GM23338 (cell line): ENCODE data around the gene STAC. TPM values are rescaled to one million over a fixed set of nuclear protein-coding genes. Genes with fewer than 3 reads are reported as not detected.

Source experiments
- ATAC-seq: fragments of 200-7000 bp; cut with Tn5 transposase; 3 replicates; pipeline ENCODE4 v1.9.1; 2020
- DNase-seq: peaks from one replicate; pipeline ENCODE4 v3.0.0-alpha.2; 2015; ENCODE audit warnings: low spot score
- H2AFZ ChIP-seq: fragments of 200-600 bp; sonication (generic); 2 replicates; pipeline ENCODE4 v1.8.0; 2016; ENCODE audit warnings: antibody characterized with exemption, mild to moderate bottlenecking, moderate library complexity
- H3F3A ChIP-seq: fragments of 200-600 bp; sonication (generic); replicated peaks from 2 replicates; pipeline ENCODE4 v1.8.0; 2017; ENCODE audit warnings: antibody characterized with exemption, mixed run types, low read depth
- H3K27ac ChIP-seq: fragments of 200-600 bp; sonication (generic); 2 replicates; pipeline ENCODE4 v1.6.1; 2016; ENCODE audit warnings: low read depth
- H3K27me3 ChIP-seq: fragments of 200-600 bp; sonication (generic); 2 replicates; pipeline ENCODE4 v1.8.0; 2016; ENCODE audit warnings: mild to moderate bottlenecking, mixed run types, moderate library complexity; ENCODE audit not compliant: insufficient read depth
- H3K36me3 ChIP-seq: fragments of 200-600 bp; sonication (generic); 2 replicates; pipeline ENCODE4 v1.8.0; 2016; ENCODE audit warnings: mild to moderate bottlenecking; ENCODE audit not compliant: insufficient read depth
- H3K4me1 ChIP-seq: fragments of 200-600 bp; sonication (generic); 2 replicates; pipeline ENCODE4 v1.8.0; 2016; ENCODE audit warnings: mild to moderate bottlenecking, moderate library complexity; ENCODE audit not compliant: insufficient read depth
- H3K4me2 ChIP-seq: fragments of 200-600 bp; sonication (generic); 2 replicates; pipeline ENCODE4 v1.7.1; 2017; ENCODE audit warnings: mixed run types
- H3K4me3 ChIP-seq: fragments of 200-600 bp; sonication (generic); 2 replicates; pipeline ENCODE4 v1.6.1; 2016; ENCODE audit warnings: mixed run types
- H3K79me2 ChIP-seq: fragments of 200-600 bp; sonication (generic); replicated peaks from 2 replicates; pipeline ENCODE4 v1.8.0; 2017; ENCODE audit warnings: mild to moderate bottlenecking; ENCODE audit not compliant: insufficient read depth
- H3K9me2 ChIP-seq: fragments of 200-600 bp; sonication (generic); 2 replicates; pipeline ENCODE4 v1.8.0; 2017; ENCODE audit not compliant: insufficient read depth
- H4K20me1 ChIP-seq: fragments of 200-600 bp; sonication (generic); replicated peaks from 2 replicates; pipeline ENCODE4 v1.8.0; 2017; ENCODE audit warnings: mild to moderate bottlenecking; ENCODE audit not compliant: insufficient read depth
- H3K27ac Mint-ChIP-seq: 2 replicates; pipeline ENCODE4 v1.8.0; 2020; ENCODE audit warnings: inconsistent platforms, mild to moderate bottlenecking, moderate library complexity, mixed read lengths
- H3K27me3 Mint-ChIP-seq: 3 replicates; pipeline ENCODE4 v1.8.0; 2022; ENCODE audit warnings: low read depth, mild to moderate bottlenecking, moderate library complexity, mixed read lengths, inconsistent platforms; ENCODE audit not compliant: insufficient read depth, poor library complexity
- H3K36me3 Mint-ChIP-seq: 3 replicates; pipeline ENCODE4 v1.8.0; 2021; ENCODE audit warnings: low read depth, mild to moderate bottlenecking, inconsistent platforms, moderate library complexity, mixed read lengths
- H3K4me1 Mint-ChIP-seq: 3 replicates; pipeline ENCODE4 v1.8.0; 2020; ENCODE audit warnings: mild to moderate bottlenecking, inconsistent platforms, mixed read lengths
- H3K4me3 Mint-ChIP-seq: 3 replicates; pipeline ENCODE4 v1.8.0; 2021; ENCODE audit warnings: moderate library complexity, mild to moderate bottlenecking, inconsistent platforms, mixed read lengths
- H3K9me3 Mint-ChIP-seq: 3 replicates; pipeline ENCODE4 v1.8.0; 2020; ENCODE audit warnings: moderate library complexity, mild to moderate bottlenecking, inconsistent platforms, mixed read lengths
- CREB1 ChIP-seq: fragments of 250-450 bp; sonication (Bioruptor Pico); IDR thresholded peaks from 2 replicates; pipeline ENCODE4 v1.5.0; 2020; ENCODE audit warnings: low read depth, mild to moderate bottlenecking, moderate library complexity
- CTCF ChIP-seq, 2 experiments: fragments of 200-600 bp in 1 of 2; sonication (generic) in 1 of 2; conservative IDR thresholded peaks; 2 replicates each; pipeline versions ENCODE4 v1.5.1 to v1.6.1; 2016 to 2017; ENCODE audit warnings: antibody characterized with exemption in 2 of 2, low read depth in 2 of 2, mild to moderate bottlenecking in 2 of 2, moderate library complexity in 1 of 2
- ETS1 ChIP-seq: IDR thresholded peaks from 2 replicates; pipeline ENCODE4 v1.6.1; 2016; ENCODE audit warnings: antibody characterized with exemption
- EZH2 ChIP-seq: fragments of 200-600 bp; sonication (generic); IDR thresholded peaks from one replicate; pipeline ENCODE4 v1.8.0; 2017; ENCODE audit warnings: antibody characterized with exemption, mild to moderate bottlenecking, low read depth; ENCODE audit not compliant: unreplicated experiment
- EZH2phosphoT487 ChIP-seq: fragments of 200-600 bp; sonication (generic); IDR thresholded peaks from one replicate; pipeline ENCODE4 v1.8.1; 2018; ENCODE audit warnings: antibody characterized with exemption; ENCODE audit not compliant: unreplicated experiment
- JUNB ChIP-seq: IDR thresholded peaks from one replicate; pipeline ENCODE4 v1.6.1; 2016; ENCODE audit warnings: antibody characterized with exemption; ENCODE audit not compliant: unreplicated experiment
- NANOG ChIP-seq: IDR thresholded peaks from 2 replicates; pipeline ENCODE4 v1.6.1; 2016; ENCODE audit warnings: antibody characterized with exemption, borderline replicate concordance
- POLR2AphosphoS5 ChIP-seq: IDR thresholded peaks from 2 replicates; pipeline ENCODE4 v1.6.1; 2016; ENCODE audit warnings: antibody characterized with exemption, low read depth
- REST ChIP-seq: IDR thresholded peaks from one replicate; pipeline ENCODE4 v1.6.1; 2018; ENCODE audit warnings: antibody characterized with exemption; ENCODE audit not compliant: unreplicated experiment
- STAT1 ChIP-seq: IDR thresholded peaks from one replicate; pipeline ENCODE4 v1.6.1; 2016; ENCODE audit warnings: antibody characterized with exemption; ENCODE audit not compliant: unreplicated experiment
- ZNF114 ChIP-seq: fragments of 250-450 bp; sonication (Bioruptor Pico); IDR thresholded peaks from 2 replicates; pipeline ENCODE4 v1.5.0; 2020; ENCODE audit warnings: mild to moderate bottlenecking, moderate library complexity
- ZNF331 ChIP-seq: fragments of 250-450 bp; sonication (Bioruptor Pico); IDR thresholded peaks from 2 replicates; pipeline ENCODE4 v1.5.0; 2020; ENCODE audit warnings: low read depth, mild to moderate bottlenecking, moderate library complexity
- ZNF462 ChIP-seq: fragments of 250-450 bp; sonication (Bioruptor Pico); IDR thresholded peaks from 2 replicates; pipeline ENCODE4 v1.5.0; 2020; ENCODE audit warnings: mild to moderate bottlenecking, moderate library complexity
- polyA plus RNA-seq: library from polyadenylated mRNA; unstranded; fragments of >200 nt; fragmentation: Nextera tagmentation; extraction: Ambion mirVana; gene quantifications from 2 replicates; pipeline ENCODE4 v1.2.1, GENCODE V29; 2016
- total RNA-seq: library from RNA; depleted of rRNA; stranded (reverse); fragments of >200 nt; shearing (Covaris generic); gene quantifications from 2 replicates; pipeline ENCODE4 v1.2.3, GENCODE V29; 2014

STAC gene
- total and polyA plus RNA-seq, 2 experiments from 2014 or later, result 5.6 to 22.9 TPM

GRCh38 chr3:36381311-36381956, 1.1 kb downstream of the STAC start:
- peaks cover 11% of the 10 kb centered on the region for H3K27me3 Mint-ChIP-seq
- H3K4me3 ChIP-seq, result peak overlapping the region; percentile 84
- DNase-seq (peak; percentile 78), ATAC-seq (peak; percentile 61)
- H4K20me1 ChIP-seq, result no peaks in the 10 kb centered on the region
- H3K36me3 Mint-ChIP-seq, result peaks cover 3% of the 10 kb centered on the region; the same call in 1 of the 3 replicates
- H3K36me3 ChIP-seq, result no peaks in the 10 kb centered on the region; the same call in 1 of the 2 replicates
- H3K4me2 ChIP-seq, result peak overlapping the region; percentile 80
- H3F3A ChIP-seq, result no peaks in the 10 kb centered on the region
- peaks cover 24% of the 10 kb centered on the region for H3K4me1 ChIP-seq
- H3K27ac Mint-ChIP-seq, result no peak overlapping the region
- peaks cover 18% of the 10 kb centered on the region for H3K27me3 ChIP-seq
- no peaks in the 10 kb centered on the region for H3K9me3 Mint-ChIP-seq
- H3K4me1 Mint-ChIP-seq, result peaks cover 23% of the 10 kb centered on the region
- peaks cover 44% of the 10 kb centered on the region for H3K79me2 ChIP-seq
- peak overlapping the region; percentile 93 for H3K4me3 Mint-ChIP-seq
- H3K27ac ChIP-seq, result no peak overlapping the region
- no peak for TF ChIP-seq STAT1
- no peak for TF ChIP-seq ETS1
- TF ChIP-seq ZNF462, result no peak
- no peak for TF ChIP-seq EZH2
- no peak for TF ChIP-seq POLR2AphosphoS5
- TF ChIP-seq CREB1 (CRISPR knock-in tag), result no peak
- no peak for TF ChIP-seq EZH2phosphoT487
- TF ChIP-seq ZNF331 (CRISPR knock-in tag), result no peak
- no peak for TF ChIP-seq REST
- TF ChIP-seq CTCF (conservative IDR thresholded peaks at IDR 0.05; ENCODE audit: low read depth in 2 of 2), result no peak
- no peak for TF ChIP-seq NANOG
- no peak for TF ChIP-seq ZNF114 (CRISPR knock-in tag)
- TF ChIP-seq JUNB, result no peak
- H2AFZ ChIP-seq, result peak overlapping the region; percentile 95
- H3K9me2 ChIP-seq, result no peaks in the 10 kb centered on the region
